C4-2B (cell line): ENCODE results near the gene SH3RF3.

Source experiments
- CTCF ChIP-seq: fragments of 450-650 bp; conservative IDR thresholded peaks from 2 replicates; pipeline ENCODE4 v1.5.1; 2017; ENCODE audit warnings: mild to moderate bottlenecking
- ZFX ChIP-seq: fragments of 450-650 bp; IDR thresholded peaks from 2 replicates; pipeline ENCODE4 v1.6.1; 2017

- TF ChIP-seq CTCF (no peak), ZFX (no peak)
These were observed 5.8 kb downstream of the SH3RF3 start for GRCh38 chr2:109134741-109135358.
